ENCODE results near the gene WRNIP1. TPM values are rescaled to one million over a fixed set of nuclear protein-coding genes. Genes with fewer than 3 reads are reported as not detected.

Gene WRNIP1
- total and polyA plus RNA-seq, 8 donors: 29.7 to 196 (median 38.5) TPM

DNA sequence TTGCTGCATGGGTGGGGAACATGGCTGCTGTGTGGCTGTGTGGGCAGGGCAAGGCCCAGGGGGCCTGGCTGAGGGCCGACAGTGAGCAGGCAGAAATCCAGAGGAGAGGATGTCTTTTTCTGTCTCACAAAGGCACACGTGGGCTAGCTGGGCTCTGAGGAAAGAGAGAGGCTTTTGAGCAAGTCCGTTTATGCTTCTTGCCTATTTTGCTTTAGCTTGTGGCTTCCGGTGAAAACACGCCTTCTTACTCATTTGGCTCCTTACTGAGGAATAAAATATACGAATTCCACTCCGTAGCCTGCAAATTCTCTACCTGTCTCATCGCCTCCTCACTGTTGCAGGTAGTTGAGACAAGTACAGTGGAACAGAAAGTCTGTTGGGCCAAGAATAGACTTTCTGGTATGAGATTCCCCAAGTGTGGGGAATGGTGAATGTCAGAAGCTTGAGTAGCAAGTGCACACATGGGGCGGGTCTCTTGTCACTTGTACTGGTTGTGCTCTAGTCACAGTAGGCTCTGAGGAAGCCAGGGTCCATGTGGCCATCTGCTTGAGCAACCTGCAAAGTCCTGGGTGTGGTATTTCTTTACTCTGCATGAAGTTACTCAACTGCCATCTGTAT lies 28.4 kb downstream of the WRNIP1 start:
- Histone ChIP-seq H3K9me3 (no peaks in the 10 kb centered on the region), H3K27me3 (no peaks in the 10 kb centered on the region), H3K4me3 (no peak overlapping the region), H3K27ac (peak overlapping the region in 3 of 5 donors; percentile 76 to 86 (median 84)), H3K4me1 (peaks cover 6 to 74% (median 34%) of the 10 kb centered on the region in 4 donors), H3K36me3 (peaks cover 0 to 3% (median 0%) of the 10 kb centered on the region in 4 donors)
- intact Hi-C loops (cut with DNase I; ENCODE audit: low total_unique reads): loop anchor here (10.0 kb wide), 1 partner anchor 51 kb away; the partner anchor contains the start of gene SERPINB1
- 55 to 74% (median 71%) methylated on average over 9 of the region's 9 CpGs for WGBS, 5 donors
- TF ChIP-seq, protein P1, sequence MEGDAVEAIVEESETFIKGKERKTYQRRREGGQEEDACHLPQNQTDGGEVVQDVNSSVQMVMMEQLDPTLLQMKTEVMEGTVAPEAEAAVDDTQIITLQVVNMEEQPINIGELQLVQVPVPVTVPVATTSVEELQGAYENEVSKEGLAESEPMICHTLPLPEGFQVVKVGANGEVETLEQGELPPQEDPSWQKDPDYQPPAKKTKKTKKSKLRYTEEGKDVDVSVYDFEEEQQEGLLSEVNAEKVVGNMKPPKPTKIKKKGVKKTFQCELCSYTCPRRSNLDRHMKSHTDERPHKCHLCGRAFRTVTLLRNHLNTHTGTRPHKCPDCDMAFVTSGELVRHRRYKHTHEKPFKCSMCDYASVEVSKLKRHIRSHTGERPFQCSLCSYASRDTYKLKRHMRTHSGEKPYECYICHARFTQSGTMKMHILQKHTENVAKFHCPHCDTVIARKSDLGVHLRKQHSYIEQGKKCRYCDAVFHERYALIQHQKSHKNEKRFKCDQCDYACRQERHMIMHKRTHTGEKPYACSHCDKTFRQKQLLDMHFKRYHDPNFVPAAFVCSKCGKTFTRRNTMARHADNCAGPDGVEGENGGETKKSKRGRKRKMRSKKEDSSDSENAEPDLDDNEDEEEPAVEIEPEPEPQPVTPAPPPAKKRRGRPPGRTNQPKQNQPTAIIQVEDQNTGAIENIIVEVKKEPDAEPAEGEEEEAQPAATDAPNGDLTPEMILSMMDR (IDR thresholded peaks at IDR 0.05): no peak
- TF ChIP-seq POLR2AphosphoS5 (IDR thresholded peaks at IDR 0.05) (no peak), EP300 (IDR thresholded peaks at IDR 0.05) (no peak), POLR2A (IDR thresholded peaks at IDR 0.05) (no peak)
- peak; percentile 34 to 41 for DNase-seq

DNA sequence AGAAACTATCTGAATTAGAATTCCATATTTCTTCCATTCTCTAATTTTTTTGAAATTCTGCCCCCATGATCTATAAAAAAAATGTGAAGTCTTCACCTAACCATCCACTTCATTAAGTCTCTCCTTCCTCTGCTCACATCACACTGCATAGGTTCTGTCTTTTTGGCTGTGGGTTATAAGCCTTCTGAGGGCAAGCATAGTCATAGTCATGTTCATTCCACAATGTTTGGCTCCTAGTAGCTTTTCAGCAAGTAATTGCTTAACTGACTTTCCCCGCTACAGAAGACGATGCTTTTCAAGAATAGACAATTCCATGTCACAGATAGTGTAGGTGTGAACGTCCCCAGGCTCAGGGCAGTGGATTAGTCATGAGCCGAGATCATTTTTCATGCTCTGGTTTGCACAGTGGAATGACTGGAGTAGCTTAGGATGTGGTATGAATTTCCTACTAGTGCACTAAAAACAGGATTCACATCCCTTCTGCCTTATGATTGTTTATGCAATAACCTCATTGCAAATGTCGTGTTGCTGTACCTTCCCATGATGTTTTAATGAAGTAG lies 29.1 kb downstream of the WRNIP1 start:
- H3K27ac ChIP-seq: peak overlapping the region in 2 of 5 donors; percentile 76 to 84
- TF ChIP-seq EP300 (IDR thresholded peaks at IDR 0.05) (no peak), POLR2A (IDR thresholded peaks at IDR 0.05) (no peak), POLR2AphosphoS5 (IDR thresholded peaks at IDR 0.05) (no peak)
- TF ChIP-seq, protein P1 (IDR thresholded peaks at IDR 0.05): no peak
- DNase-seq: no peak
- no peaks in the 10 kb centered on the region for H3K9me3 ChIP-seq
- WGBS, 5 donors: 81 to 94% (median 89%) methylated on average over 5 of the region's 5 CpGs
- intact Hi-C loops (cut with DNase I; ENCODE audit: low total_unique reads): loop anchor here (10.0 kb wide), 1 partner anchor 51 kb away; the partner anchor contains the start of gene SERPINB1
- H3K27me3 ChIP-seq: no peaks in the 10 kb centered on the region
- H3K36me3 ChIP-seq: no peaks in the 10 kb centered on the region
- H3K4me1 ChIP-seq: peaks cover 6 to 74% (median 34%) of the 10 kb centered on the region in 4 donors
- no peak overlapping the region for H3K4me3 ChIP-seq

DNA sequence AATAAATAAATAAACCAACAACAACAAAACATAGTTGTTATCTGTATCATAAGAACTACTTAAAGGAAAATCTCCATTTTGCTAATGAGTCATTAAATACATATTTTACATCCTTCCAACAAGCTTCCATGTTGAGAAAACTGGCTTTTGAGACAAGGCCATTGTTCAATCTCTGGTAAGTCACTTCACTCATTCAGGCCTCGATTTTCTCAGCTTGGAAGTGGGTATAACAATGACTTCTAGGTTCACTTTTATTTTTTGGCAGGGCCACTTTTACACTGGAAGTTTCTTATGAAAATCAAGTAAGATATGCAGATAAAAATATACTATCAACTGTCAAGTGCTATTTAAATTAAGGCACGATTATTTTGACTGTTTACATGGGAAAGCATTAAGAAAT lies 30.0 kb downstream of the WRNIP1 start:
- no peaks in the 10 kb centered on the region for H3K36me3 ChIP-seq
- peak overlapping the region in 2 of 5 donors; percentile 76 to 84 for H3K27ac ChIP-seq
- no peaks in the 10 kb centered on the region for H3K9me3 ChIP-seq
- WGBS, 5 donors: 66 to 77% (median 75%) methylated on average over 2 of the region's 2 CpGs
- DNase-seq: no peak
- H3K4me3 ChIP-seq: no peak overlapping the region
- H3K4me1 ChIP-seq: peaks cover 6 to 72% (median 37%) of the 10 kb centered on the region in 4 donors
- intact Hi-C loops (cut with DNase I; ENCODE audit: low total_unique reads): loop anchor here (10.0 kb wide), 1 partner anchor 50 kb away; the partner anchor contains the start of gene SERPINB1
- no peaks in the 10 kb centered on the region for H3K27me3 ChIP-seq
- no peak for TF ChIP-seq POLR2A (IDR thresholded peaks at IDR 0.05)
- TF ChIP-seq POLR2AphosphoS5 (IDR thresholded peaks at IDR 0.05): no peak

DNA sequence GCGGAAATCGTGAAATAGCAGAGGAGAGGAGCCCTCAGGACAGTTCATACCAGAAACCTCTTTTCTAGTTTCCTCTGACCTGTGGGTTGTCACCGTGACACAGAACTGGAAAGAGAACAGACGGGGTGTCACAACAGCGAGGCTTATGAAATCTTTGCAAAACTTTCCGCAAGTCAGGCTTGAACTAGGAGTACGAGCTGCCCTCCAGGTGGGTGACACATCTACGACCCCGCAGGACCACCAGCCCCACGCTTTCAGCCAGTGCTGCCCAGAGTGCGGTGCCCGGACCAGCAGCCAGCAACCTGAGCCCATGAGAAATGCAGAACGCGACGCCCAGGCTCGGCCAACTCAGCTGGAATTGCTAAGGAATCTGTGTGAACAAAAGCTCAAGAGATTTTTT lies 30.8 kb downstream of the WRNIP1 start:
- Histone ChIP-seq H3K27ac (peak overlapping the region in 2 of 5 donors; percentile 76 to 84), H3K27me3 (no peaks in the 10 kb centered on the region), H3K36me3 (no peaks in the 10 kb centered on the region), H3K4me3 (no peak overlapping the region), H3K9me3 (no peaks in the 10 kb centered on the region), H3K4me1 (peaks cover 11 to 72% (median 34%) of the 10 kb centered on the region in 4 donors)
- WGBS, 5 donors: 90 to 95% (median 92%) methylated on average over 16 of the region's 16 CpGs
- TF ChIP-seq POLR2AphosphoS5 (IDR thresholded peaks at IDR 0.05): no peak
- TF ChIP-seq, protein P1 (IDR thresholded peaks at IDR 0.05): no peak
- intact Hi-C loops (cut with DNase I; ENCODE audit: low total_unique reads): loop anchor here (10.0 kb wide), 1 partner anchor 49 kb away; the partner anchor contains the start of gene SERPINB1
- DNase-seq: no peak
